Tibial artery (tissue), 4 donors: ENCODE data around the gene DPEP1.

ENCODE experiments used
- DNase-seq, 2 donors: peaks; one replicate each; pipeline ENCODE4 v3.0.0-alpha.2; 2019
- H3K27ac ChIP-seq, 2 donors: fragments of 200-600 bp; sonication (generic) in 1 of 2; 1 replicate in 1 of 2; 2 replicates in 1 of 2; pipeline ENCODE4 v1.5.1; 2018 to 2019; ENCODE audit warnings: mild to moderate bottlenecking in 1 of 2
- H3K27me3 ChIP-seq, 2 donors: fragments of 200-600 bp; sonication (generic) in 1 of 2; one replicate each; pipeline versions ENCODE4 v1.5.1 to v1.6.0; 2016 to 2019
- H3K36me3 ChIP-seq, 3 donors: fragments of 200-600 bp; sonication (generic) in 2 of 3; one replicate each; pipeline ENCODE4 v1.5.1; 2016 to 2019; ENCODE audit warnings: mild to moderate bottlenecking in 2 of 3
- H3K4me1 ChIP-seq, 4 donors: fragments of 200-600 bp; sonication (generic) in 2 of 4; 1 replicate in 3 of 4; 2 replicates in 1 of 4; pipeline ENCODE4 v1.5.1; 2016 to 2019
- H3K4me3 ChIP-seq, 2 donors: fragments of 200-600 bp; sonication (generic) in 1 of 2; 1 replicate in 1 of 2; 2 replicates in 1 of 2; pipeline ENCODE4 v1.5.1; 2018 to 2019; ENCODE audit warnings: mild to moderate bottlenecking in 2 of 2
- H3K9me3 ChIP-seq, 3 donors: fragments of 200-600 bp; sonication (generic) in 1 of 3; one replicate each; pipeline ENCODE4 v1.5.1; 2016 to 2019
- intact Hi-C: fragments of 100-400 bp; cut with DNase I; formaldehyde crosslinking; loops from one replicate; pipeline ENCODE4 v1.15.0; 2023; ENCODE audit warnings: low total_unique reads
- TF ChIP-seq, protein P1 (sequence below), 2 experiments: fragments of 200-600 bp in 1 of 2; fragments of 450-650 bp in 1 of 2; IDR thresholded peaks; one replicate each; pipeline ENCODE4 v1.5.1; 2017 to 2019; ENCODE audit warnings: antibody characterized with exemption in 2 of 2, mild to moderate bottlenecking in 1 of 2, moderate library complexity in 1 of 2

DPEP1 gene

DNA sequence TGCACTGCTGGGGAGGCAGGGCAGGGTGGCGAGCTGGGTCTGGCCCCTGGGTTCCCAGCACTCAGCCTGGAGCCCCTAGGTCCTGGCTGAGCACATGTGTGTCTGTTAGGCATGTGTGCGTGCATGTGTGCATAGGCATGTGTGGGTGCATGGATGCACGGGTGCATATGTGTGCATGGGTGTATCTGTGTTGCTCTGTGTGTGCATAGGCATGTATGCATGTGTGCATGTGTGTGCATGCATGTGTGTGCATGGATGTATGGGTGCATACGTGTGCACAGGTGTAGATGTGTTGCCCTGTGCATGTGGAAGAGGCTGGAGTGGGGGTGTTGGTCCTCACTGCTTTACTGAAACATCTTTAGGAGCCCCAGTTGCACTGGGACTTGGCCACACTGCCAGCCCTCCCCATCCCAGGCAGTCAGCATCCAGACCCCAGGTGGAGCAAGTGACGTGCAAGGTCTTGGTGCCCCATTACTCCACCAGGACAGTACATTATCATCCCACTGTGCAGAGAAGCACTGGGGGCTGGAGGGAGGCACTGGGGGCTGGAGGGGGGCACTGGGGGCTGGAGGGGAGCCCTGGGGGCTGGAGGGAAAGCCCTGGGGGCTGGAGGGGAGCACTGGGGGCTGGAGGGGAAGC, 10.4 kb upstream of the DPEP1 start:
- no peaks in the 10 kb centered on the region for H3K9me3 ChIP-seq
- H3K27ac ChIP-seq = no peak overlapping the region
- no peaks in the 10 kb centered on the region for H3K36me3 ChIP-seq
- H3K4me3 ChIP-seq = no peak overlapping the region
- H3K4me1 ChIP-seq = peaks cover 0 to 11% (median 7%) of the 10 kb centered on the region in 4 donors
- intact Hi-C loops = no loop called here
- TF ChIP-seq, protein P1, sequence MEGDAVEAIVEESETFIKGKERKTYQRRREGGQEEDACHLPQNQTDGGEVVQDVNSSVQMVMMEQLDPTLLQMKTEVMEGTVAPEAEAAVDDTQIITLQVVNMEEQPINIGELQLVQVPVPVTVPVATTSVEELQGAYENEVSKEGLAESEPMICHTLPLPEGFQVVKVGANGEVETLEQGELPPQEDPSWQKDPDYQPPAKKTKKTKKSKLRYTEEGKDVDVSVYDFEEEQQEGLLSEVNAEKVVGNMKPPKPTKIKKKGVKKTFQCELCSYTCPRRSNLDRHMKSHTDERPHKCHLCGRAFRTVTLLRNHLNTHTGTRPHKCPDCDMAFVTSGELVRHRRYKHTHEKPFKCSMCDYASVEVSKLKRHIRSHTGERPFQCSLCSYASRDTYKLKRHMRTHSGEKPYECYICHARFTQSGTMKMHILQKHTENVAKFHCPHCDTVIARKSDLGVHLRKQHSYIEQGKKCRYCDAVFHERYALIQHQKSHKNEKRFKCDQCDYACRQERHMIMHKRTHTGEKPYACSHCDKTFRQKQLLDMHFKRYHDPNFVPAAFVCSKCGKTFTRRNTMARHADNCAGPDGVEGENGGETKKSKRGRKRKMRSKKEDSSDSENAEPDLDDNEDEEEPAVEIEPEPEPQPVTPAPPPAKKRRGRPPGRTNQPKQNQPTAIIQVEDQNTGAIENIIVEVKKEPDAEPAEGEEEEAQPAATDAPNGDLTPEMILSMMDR (IDR thresholded peaks at IDR 0.05) = no peak
- no peak for DNase-seq
- peaks cover 0 to 38% of the 10 kb centered on the region in 2 donors for H3K27me3 ChIP-seq

DNA sequence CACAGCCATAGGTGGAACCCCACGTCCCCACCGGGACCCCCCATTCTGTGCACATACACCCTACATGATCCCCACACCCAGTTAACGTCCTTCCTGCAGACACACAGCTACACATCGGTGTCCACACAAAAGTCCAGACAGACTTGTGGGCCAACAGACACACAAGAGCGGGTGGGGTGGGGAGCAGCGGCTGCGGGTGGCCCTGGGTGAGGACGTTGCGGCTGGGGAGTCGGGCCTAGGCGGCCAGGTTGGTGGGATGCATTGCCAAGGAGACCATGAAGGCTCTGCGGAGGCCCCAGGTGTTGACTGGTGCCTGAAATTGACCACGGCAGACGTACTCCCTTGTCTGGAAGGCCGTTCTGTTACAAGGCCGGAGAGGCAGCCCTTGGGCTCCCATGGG, 8.7 kb upstream of the DPEP1 start:
- H3K4me3 ChIP-seq = no peak overlapping the region
- no peak overlapping the region for H3K27ac ChIP-seq
- intact Hi-C loops = no loop called here
- no peaks in the 10 kb centered on the region for H3K36me3 ChIP-seq
- H3K9me3 ChIP-seq = no peaks in the 10 kb centered on the region
- no peak for DNase-seq
- TF ChIP-seq, protein P1 (IDR thresholded peaks at IDR 0.05) = no peak
- peaks cover 0 to 51% of the 10 kb centered on the region in 2 donors for H3K27me3 ChIP-seq
- peaks cover 0 to 11% (median 7%) of the 10 kb centered on the region in 4 donors for H3K4me1 ChIP-seq

DNA sequence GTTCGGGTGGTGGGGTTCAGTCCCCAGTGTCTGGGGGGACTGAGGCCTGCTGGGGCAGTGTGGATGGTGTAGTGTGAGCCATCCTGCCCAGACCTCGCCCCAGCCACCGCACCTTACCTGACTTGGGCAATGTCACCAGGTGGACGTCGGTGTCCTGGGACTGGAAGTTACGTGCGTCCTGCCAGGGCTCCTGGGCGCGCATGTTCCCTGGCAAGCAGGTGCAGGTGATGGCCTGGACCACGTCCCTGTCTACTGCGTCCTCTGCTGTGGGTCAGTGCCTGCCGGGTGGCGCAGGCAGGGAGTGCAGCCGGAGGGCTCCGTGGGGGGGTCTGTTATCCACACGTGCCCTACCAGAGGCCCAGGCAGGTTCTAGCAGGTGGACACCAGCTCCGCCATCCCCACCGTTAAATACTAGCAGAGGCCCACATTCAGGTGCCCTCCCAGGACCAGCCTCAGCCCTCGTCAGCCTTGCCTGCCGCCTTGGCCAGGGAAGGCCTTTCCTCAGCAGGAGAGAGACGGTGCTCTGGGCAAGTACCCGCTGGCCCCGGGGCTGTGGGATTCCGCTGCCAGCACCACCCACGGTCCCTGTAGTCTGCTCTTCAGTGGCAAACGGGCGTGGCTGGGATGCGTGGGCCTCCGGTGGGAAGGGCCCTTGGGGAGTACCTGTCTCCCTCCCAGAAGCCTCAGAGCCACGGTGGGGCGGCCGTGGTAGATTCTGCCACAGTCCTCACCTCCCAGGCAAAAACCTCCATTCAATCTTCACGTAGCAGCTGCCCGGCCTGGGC, 8.1 kb upstream of the DPEP1 start:
- intact Hi-C loops = no loop called here
- Histone ChIP-seq H3K9me3 (no peaks in the 10 kb centered on the region), H3K36me3 (no peaks in the 10 kb centered on the region), H3K27me3 (peaks cover 0 to 51% of the 10 kb centered on the region in 2 donors), H3K4me3 (no peak overlapping the region), H3K4me1 (peaks cover 0 to 11% (median 7%) of the 10 kb centered on the region in 4 donors), H3K27ac (no peak overlapping the region)
- TF ChIP-seq, protein P1 (IDR thresholded peaks at IDR 0.05) = no peak
- DNase-seq = no peak

DNA sequence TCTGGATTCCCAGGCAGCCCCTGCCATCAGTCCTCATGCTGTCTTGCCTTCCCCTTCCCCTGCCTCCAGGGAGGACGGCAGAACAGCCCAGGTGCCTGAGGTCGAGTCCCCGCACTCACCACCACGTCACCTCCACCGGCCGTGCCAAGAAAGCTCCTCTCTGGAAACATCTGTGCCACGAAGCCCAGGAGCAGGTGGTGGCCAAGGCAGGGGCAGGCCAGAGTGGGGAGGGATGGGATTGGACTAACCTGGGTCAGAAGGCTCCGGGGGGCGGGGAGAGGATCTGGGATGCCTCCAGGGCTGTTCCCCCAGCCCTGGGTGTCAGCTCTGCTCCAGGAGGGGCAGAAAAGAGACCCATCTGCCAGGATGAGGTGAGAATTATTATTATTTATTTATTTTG, 7.4 kb upstream of the DPEP1 start:
- H3K9me3 ChIP-seq = no peaks in the 10 kb centered on the region
- H3K27ac ChIP-seq = no peak overlapping the region
- H3K4me3 ChIP-seq = no peak overlapping the region
- no peak for DNase-seq
- TF ChIP-seq, protein P1 (IDR thresholded peaks at IDR 0.05) = no peak
- intact Hi-C loops = no loop called here
- H3K4me1 ChIP-seq = peaks cover 0 to 11% (median 7%) of the 10 kb centered on the region in 4 donors
- peaks cover 0 to 51% of the 10 kb centered on the region in 2 donors for H3K27me3 ChIP-seq
- no peaks in the 10 kb centered on the region for H3K36me3 ChIP-seq

DNA sequence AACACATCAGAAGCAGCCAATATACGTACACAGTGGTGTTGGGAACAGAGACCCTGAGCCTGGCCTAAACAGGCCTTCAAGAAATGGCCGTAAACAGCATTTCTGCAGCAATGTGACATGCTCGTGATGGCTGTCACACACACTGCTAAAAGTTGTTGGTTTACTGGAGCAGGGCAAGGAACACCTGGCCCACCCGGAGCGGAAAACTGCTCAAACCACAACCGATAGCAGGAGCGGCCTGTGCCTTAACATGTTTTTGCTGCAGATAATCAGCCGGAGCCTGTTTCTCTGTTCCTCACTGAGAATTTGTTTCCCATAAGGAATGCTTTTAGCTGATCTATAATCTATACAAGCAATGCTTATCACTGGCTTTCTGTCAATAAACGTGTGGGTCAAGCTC, 6.0 kb upstream of the DPEP1 start:
- intact Hi-C loops = no loop called here
- DNase-seq = no peak

More for the DNA sequence above, 6.0 kb upstream of the DPEP1 start:
- H3K27ac ChIP-seq = no peak overlapping the region
- peaks cover 0 to 5% (median 4%) of the 10 kb centered on the region in 4 donors for H3K4me1 ChIP-seq
- H3K36me3 ChIP-seq = no peaks in the 10 kb centered on the region
- H3K9me3 ChIP-seq = no peaks in the 10 kb centered on the region
- no peak overlapping the region for H3K4me3 ChIP-seq
- peaks cover 0 to 50% of the 10 kb centered on the region in 2 donors for H3K27me3 ChIP-seq
- TF ChIP-seq, protein P1 (IDR thresholded peaks at IDR 0.05) = no peak
